ENCODE measurements around the gene SAMD4A.

- no peak for TF ChIP-seq EZH2 (IDR thresholded peaks at IDR 0.05; ENCODE audit: borderline replicate concordance, low read length)
- TF ChIP-seq CTCF (IDR thresholded peaks at IDR 0.05; ENCODE audit: low read length): no peak
These were observed 251.5 kb downstream of the SAMD4A start for GRCh38 chr14:54818201-54819133.

All from OCI-LY1 (cell line).